HL-60 (cell line): ENCODE data around the gene KRTAP19-4.

Experiments used
- DNase-seq, 2 experiments: peaks; one replicate each; pipeline ENCODE4 v3.0.0-alpha.2; 2010 to 2020; ENCODE audit warnings: low read depth in 1 of 2, low spot score in 1 of 2
- H3K27ac ChIP-seq: fragments of 250-450 bp; sonication (Bioruptor Pico); replicated peaks from 2 replicates; pipeline ENCODE4 v1.5.1; 2020; ENCODE audit warnings: mild to moderate bottlenecking, moderate library complexity
- H3K27me3 ChIP-seq: fragments of 250-450 bp; sonication (Bioruptor Pico); 2 replicates; pipeline ENCODE4 v1.5.1; 2021; ENCODE audit warnings: mild to moderate bottlenecking, moderate library complexity; ENCODE audit not compliant: insufficient read depth, poor library complexity, severe bottlenecking
- H3K4me3 ChIP-seq: replicated peaks from 2 replicates; pipeline ENCODE4 v1.5.1; 2011; ENCODE audit warnings: mild to moderate bottlenecking, control low read depth, low read length; ENCODE audit not compliant: insufficient read depth
- POLR2AphosphoS5 ChIP-seq: IDR thresholded peaks from 2 replicates; pipeline ENCODE4 v1.6.1; 2012; ENCODE audit warnings: low read depth

The KRTAP19-4 gene

GRCh38 chr21:30447056-30447455 is 49.9 kb downstream of the KRTAP19-4 start:
- Histone ChIP-seq H3K27ac (no peak overlapping the region), H3K4me3 (no peak overlapping the region), H3K27me3 (no peaks in the 10 kb centered on the region)
- TF ChIP-seq POLR2AphosphoS5, result no peak
- DNase-seq, result no peak
